H9 (cell line): Measurements from ENCODE around the gene ARHGAP26. TPM values are rescaled to one million over a fixed set of nuclear protein-coding genes. Genes with fewer than 3 reads are reported as not detected.

Experiments used
- DNase-seq: peaks from one replicate; pipeline ENCODE4 v3.0.0-alpha.2; 2017
- H2AFZ ChIP-seq: one replicate; pipeline ENCODE4 v1.6.1; 2013; ENCODE audit warnings: mild to moderate bottlenecking, low read length, control low read depth, moderate library complexity
- H2AK5ac ChIP-seq: 2 replicates; pipeline ENCODE4 v1.6.1; 2013; ENCODE audit warnings: low read length, control low read depth, mixed read lengths; ENCODE audit not compliant: insufficient read length
- H2BK120ac ChIP-seq: one replicate; pipeline ENCODE4 v1.6.1; 2013; ENCODE audit warnings: low read depth, mild to moderate bottlenecking, low read length, control low read depth, inconsistent platforms; ENCODE audit not compliant: poor library complexity, severe bottlenecking
- H2BK12ac ChIP-seq: 2 replicates; pipeline ENCODE4 v1.6.1; 2013; ENCODE audit warnings: low read length, control low read depth, mixed read lengths, low read depth; ENCODE audit not compliant: insufficient read length
- H2BK15ac ChIP-seq: 2 replicates; pipeline ENCODE4 v1.6.1; 2013; ENCODE audit warnings: low read depth, low read length, control low read depth
- H2BK20ac ChIP-seq: one replicate; pipeline ENCODE4 v1.6.1; 2013; ENCODE audit warnings: low read depth, mild to moderate bottlenecking, low read length, control low read depth, inconsistent platforms; ENCODE audit not compliant: poor library complexity, severe bottlenecking
- H2BK5ac ChIP-seq: 2 replicates; pipeline ENCODE4 v1.6.1; 2013; ENCODE audit warnings: low read length, control low read depth, mixed read lengths; ENCODE audit not compliant: insufficient read length
- H3K14ac ChIP-seq: 2 replicates; pipeline ENCODE4 v1.6.1; 2013; ENCODE audit warnings: low read length, control low read depth; ENCODE audit not compliant: insufficient read depth
- H3K18ac ChIP-seq: 2 replicates; pipeline ENCODE4 v1.6.1; 2013; ENCODE audit warnings: low read depth, mild to moderate bottlenecking, mixed read lengths, low read length, control low read depth; ENCODE audit not compliant: insufficient read length
- H3K23ac ChIP-seq: 2 replicates; pipeline ENCODE4 v1.6.1; 2013; ENCODE audit warnings: low read length, control low read depth, mixed read lengths, low read depth; ENCODE audit not compliant: insufficient read length
- H3K23me2 ChIP-seq: 2 replicates; pipeline ENCODE4 v1.6.1; 2013; ENCODE audit warnings: low read depth, mild to moderate bottlenecking, mixed read lengths, low read length, control low read depth; ENCODE audit not compliant: insufficient read length, poor library complexity, severe bottlenecking
- H3K27ac ChIP-seq: 2 replicates; pipeline ENCODE4 v1.5.1; 2013; ENCODE audit warnings: low read length, control low read depth, mixed read lengths, low read depth; ENCODE audit not compliant: insufficient read length
- H3K27me3 ChIP-seq: 2 replicates; pipeline ENCODE4 v1.6.1; 2013; ENCODE audit warnings: low read length, control low read depth, inconsistent platforms; ENCODE audit not compliant: insufficient read depth
- H3K4ac ChIP-seq: 2 replicates; pipeline ENCODE4 v1.6.1; 2013; ENCODE audit warnings: low read depth, mild to moderate bottlenecking, control low read depth, inconsistent platforms, low read length, moderate library complexity
- H3K4me1 ChIP-seq: 2 replicates; pipeline ENCODE4 v1.6.1; 2013; ENCODE audit warnings: low read length, control low read depth, inconsistent platforms; ENCODE audit not compliant: insufficient read depth
- H3K4me2 ChIP-seq: 2 replicates; pipeline ENCODE4 v1.6.1; 2013; ENCODE audit warnings: low read length, control low read depth, mixed read lengths; ENCODE audit not compliant: insufficient read length, insufficient read depth
- H3K56ac ChIP-seq: 2 replicates; pipeline ENCODE4 v1.6.1; 2013; ENCODE audit warnings: low read depth, mild to moderate bottlenecking, mixed read lengths, low read length, control low read depth; ENCODE audit not compliant: insufficient read length
- H3K79me1 ChIP-seq: 2 replicates; pipeline ENCODE4 v1.6.1; 2013; ENCODE audit warnings: low read depth, mild to moderate bottlenecking, moderate library complexity, low read length, control low read depth, inconsistent platforms; ENCODE audit not compliant: insufficient read depth, poor library complexity, severe bottlenecking
- H3K79me2 ChIP-seq: 2 replicates; pipeline ENCODE4 v1.6.1; 2013; ENCODE audit warnings: low read length, control low read depth, inconsistent platforms; ENCODE audit not compliant: insufficient read depth
- H3K9ac ChIP-seq: 2 replicates; pipeline ENCODE4 v1.6.1; 2013; ENCODE audit warnings: low read length, control low read depth, mixed read lengths; ENCODE audit not compliant: insufficient read length; ENCODE audit errors: extremely low read depth
- H3K9me3 ChIP-seq: one replicate; pipeline ENCODE4 v1.6.1; 2013; ENCODE audit warnings: low read depth, low read length, inconsistent platforms; ENCODE audit not compliant: control insufficient read depth
- H3T11ph ChIP-seq: one replicate; pipeline ENCODE4 v1.6.1; 2013; ENCODE audit warnings: mild to moderate bottlenecking, low read length, control low read depth, inconsistent platforms
- H4K20me1 ChIP-seq: one replicate; pipeline ENCODE4 v1.6.1; 2013; ENCODE audit not compliant: control insufficient read depth, insufficient read length, insufficient read depth
- H4K5ac ChIP-seq: 2 replicates; pipeline ENCODE4 v1.6.1; 2013; ENCODE audit warnings: low read depth, mild to moderate bottlenecking, mixed read lengths, low read length, control low read depth; ENCODE audit not compliant: insufficient read length
- H4K8ac ChIP-seq: replicated peaks from 2 replicates; pipeline ENCODE4 v1.6.1; 2013; ENCODE audit warnings: low read length, control low read depth, mixed read lengths, low read depth; ENCODE audit not compliant: insufficient read length
- H4K91ac ChIP-seq: 2 replicates; pipeline ENCODE4 v1.6.1; 2013; ENCODE audit warnings: low read depth, mild to moderate bottlenecking, moderate library complexity, mixed read lengths, low read length, control low read depth; ENCODE audit not compliant: insufficient read length
- H3K27ac Mint-ChIP-seq, 3 experiments: 2 replicates in 2 of 3; 3 replicates in 1 of 3; pipeline ENCODE4 v1.8.0; 2020 to 2021; ENCODE audit warnings: mixed read lengths in 3 of 3, mild to moderate bottlenecking in 1 of 3, moderate library complexity in 1 of 3
- H3K27me3 Mint-ChIP-seq: 2 replicates; pipeline ENCODE4 v1.8.0; 2021; ENCODE audit warnings: low read depth, mild to moderate bottlenecking, moderate library complexity, mixed read lengths
- H3K36me3 Mint-ChIP-seq, 3 experiments: 2 replicates in 2 of 3; 3 replicates in 1 of 3; pipeline ENCODE4 v1.8.0; 2020 to 2021; ENCODE audit warnings: low read depth in 3 of 3, mixed read lengths in 3 of 3; ENCODE audit not compliant: insufficient read depth in 1 of 3
- H3K4me1 Mint-ChIP-seq, 2 experiments: 2 replicates each; pipeline ENCODE4 v1.8.0; 2020; ENCODE audit warnings: mixed read lengths in 2 of 2
- H3K4me3 Mint-ChIP-seq, 2 experiments: 2 replicates in 1 of 2; 3 replicates in 1 of 2; pipeline ENCODE4 v1.8.0; 2020 to 2021; ENCODE audit warnings: mild to moderate bottlenecking in 2 of 2, mixed read lengths in 2 of 2, moderate library complexity in 1 of 2
- H3K9me3 Mint-ChIP-seq, 2 experiments: 2 replicates in 1 of 2; 3 replicates in 1 of 2; pipeline ENCODE4 v1.8.0; 2020; ENCODE audit warnings: mild to moderate bottlenecking in 2 of 2, mixed read lengths in 2 of 2, moderate library complexity in 1 of 2
- CTCF ChIP-seq: fragments of 200-600 bp; sonication (generic); conservative IDR thresholded peaks from 3 replicates; pipeline ENCODE4 v1.8.0; 2021; ENCODE audit warnings: antibody characterized with exemption, mild to moderate bottlenecking
- WGBS: extraction: QIAGEN DNeasy Blood & Tissue Kit; methylation state at CpG from one replicate; pipeline ENCODE4 v1.1.7; 2013; ENCODE audit warnings: missing lambda C conversion rate, low lambda C conversion rate, mixed read lengths; ENCODE audit not compliant: insufficient read length; ENCODE audit errors: extremely low coverage; 5-methylcytosine and 5-hydroxymethylcytosine counted together
- total RNA-seq: library from RNA; stranded (reverse); gene quantifications from 2 replicates; pipeline ENCODE4 v1.2.1, GENCODE V29; 2021

The ARHGAP26 gene
- total RNA-seq, 1 experiment from 2014 or later: 13.8 TPM

- Mint-ChIP-seq H3K4me1 (peaks cover 19 to 24% of the 10 kb centered on the region in 2 experiments), H3K27me3 (no peaks in the 10 kb centered on the region), H3K27ac (peak overlapping the region in 2 of 3 experiments; percentile 8 to 86; a peak in 2 of 7 replicates), H3K9me3 (no peaks in the 10 kb centered on the region), H3K36me3 (peaks cover 0 to 2% (median 0%) of the 10 kb centered on the region in 3 experiments; a peak in 2 of 7 replicates), H3K4me3 (no peak overlapping the region)
- H4K91ac ChIP-seq: no peak overlapping the region
- H3K9ac ChIP-seq: no peak overlapping the region
- no peaks in the 10 kb centered on the region for H3K27me3 ChIP-seq
- H3K18ac ChIP-seq: peak overlapping the region; percentile 80
- H3K4ac ChIP-seq: no peak overlapping the region
- no peak for DNase-seq
- no peak overlapping the region for H3T11ph ChIP-seq
- H3K79me2 ChIP-seq: no peaks in the 10 kb centered on the region
- H2BK20ac ChIP-seq: no peak overlapping the region
- H3K56ac ChIP-seq: no peak overlapping the region
- H3K9me3 ChIP-seq: no peaks in the 10 kb centered on the region
- no peak overlapping the region for H2BK12ac ChIP-seq
- no peak overlapping the region for H2AFZ ChIP-seq
- no peak overlapping the region for H2BK120ac ChIP-seq
- no peak overlapping the region for H3K4me2 ChIP-seq
- H2AK5ac ChIP-seq: no peak overlapping the region
- H3K23me2 ChIP-seq: no peaks in the 10 kb centered on the region
- H4K20me1 ChIP-seq: no peaks in the 10 kb centered on the region
- H2BK15ac ChIP-seq: no peak overlapping the region
- H2BK5ac ChIP-seq: no peak overlapping the region
- H4K8ac ChIP-seq: no peak overlapping the region
- no peak overlapping the region for H3K27ac ChIP-seq
- H3K14ac ChIP-seq: no peak overlapping the region
- H3K79me1 ChIP-seq: no peaks in the 10 kb centered on the region
- no CpG with 5 or more reads among the region's 5 CpGs for WGBS
- no peak overlapping the region for H3K23ac ChIP-seq
- no peak overlapping the region for H4K5ac ChIP-seq
- TF ChIP-seq CTCF: no peak
- peaks cover 8% of the 10 kb centered on the region; the same call in 1 of the 2 replicates for H3K4me1 ChIP-seq
Measured at GRCh38 chr5:143111799-143112198, 341.6 kb downstream of the ARHGAP26 start.
